Fibroblast of the conjunctiva (primary cell): Measurements from ENCODE around the gene KDM3B.
A peak's percentile ranks its signal among the peaks of the same experiment; 100 is the strongest.

Source experiments
- DNase-seq: peaks from one replicate; pipeline ENCODE4 v3.0.0-alpha.2; 2010; ENCODE audit warnings: low read depth

KDM3B gene

GRCh38 chr5:138408023-138408422, 55.5 kb downstream of the KDM3B start:
- DNase-seq: peak; percentile 1

GRCh38 chr5:138410996-138411640, 58.6 kb downstream of the KDM3B start:
- peak; percentile 4 for DNase-seq

DNA sequence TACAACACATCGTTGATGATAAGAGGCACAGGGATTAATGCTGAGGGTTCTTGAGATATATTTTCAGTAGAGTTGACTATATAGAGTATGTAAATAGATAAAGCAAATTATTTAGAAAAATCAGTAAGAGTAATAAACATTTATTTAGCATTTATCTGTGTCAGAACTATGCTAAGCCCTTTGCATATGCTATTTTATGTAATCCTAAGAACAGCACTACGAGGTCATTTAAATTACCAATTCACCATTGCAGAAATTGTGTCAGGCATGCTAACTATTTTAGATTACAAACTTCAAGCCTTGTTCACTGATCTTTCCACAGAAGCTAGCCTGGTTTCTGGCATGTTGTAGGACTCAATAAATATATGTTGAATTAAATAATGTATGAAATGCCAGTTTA, 66.0 kb downstream of the KDM3B start:
- DNase-seq: no peak

- no peak for DNase-seq
These were observed 72.6 kb downstream of the KDM3B start for GRCh38 chr5:138425079-138425478.

DNA sequence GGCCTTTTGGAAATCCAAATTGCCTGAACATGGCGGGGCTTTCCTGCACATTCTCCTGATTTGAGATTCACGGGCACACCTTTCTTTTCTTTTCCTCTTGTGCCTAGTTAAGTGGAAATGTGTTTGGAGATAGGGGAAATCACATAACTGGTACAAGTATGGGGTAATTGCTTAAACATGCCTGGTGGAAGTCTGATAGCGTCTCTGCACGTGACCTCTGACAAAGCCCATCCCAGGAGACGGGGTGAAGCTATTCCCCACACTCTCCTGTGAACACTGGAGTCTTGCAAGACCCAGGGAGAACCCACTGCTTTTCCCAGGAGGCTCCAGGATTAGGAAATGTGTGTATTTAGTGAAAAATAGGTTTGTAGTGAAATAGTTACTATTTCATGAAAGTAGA, 83.5 kb downstream of the KDM3B start:
- no peak for DNase-seq

DNA sequence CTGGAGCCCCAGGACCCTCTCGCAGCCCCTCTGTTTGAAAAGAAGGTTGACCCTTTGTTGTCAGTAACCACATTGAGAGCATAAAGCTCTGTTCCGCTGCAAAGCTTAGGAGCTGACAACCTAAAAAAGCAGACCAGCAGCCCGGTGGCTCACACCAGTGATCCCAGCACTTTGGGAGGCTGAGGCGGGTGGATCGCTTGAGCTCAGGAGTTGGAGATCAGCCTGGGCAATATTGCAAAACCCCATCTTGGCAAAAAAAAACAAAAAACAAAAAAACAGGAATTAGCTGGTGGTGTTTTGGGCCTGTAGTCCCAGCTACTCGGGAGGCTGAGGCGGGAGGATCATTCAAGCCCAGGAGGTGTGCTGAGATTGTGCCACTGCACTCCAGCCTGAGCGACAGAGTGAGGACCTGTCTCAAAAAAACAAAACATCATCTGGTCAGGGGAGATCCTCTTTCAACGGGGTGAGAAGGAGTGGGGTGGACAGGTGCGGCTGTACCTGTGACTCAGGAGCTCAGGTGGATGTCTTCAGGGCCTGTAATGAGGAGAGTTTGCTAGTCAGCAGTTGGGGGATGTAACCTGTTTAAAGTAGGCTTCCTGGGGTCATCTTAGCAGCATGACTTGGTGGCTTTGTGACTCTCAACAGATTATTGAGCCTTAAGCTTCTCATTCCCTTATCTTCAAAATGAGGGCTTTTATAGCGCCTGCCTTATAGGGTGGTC, 85.7 kb downstream of the KDM3B start:
- DNase-seq: no peak

DNA sequence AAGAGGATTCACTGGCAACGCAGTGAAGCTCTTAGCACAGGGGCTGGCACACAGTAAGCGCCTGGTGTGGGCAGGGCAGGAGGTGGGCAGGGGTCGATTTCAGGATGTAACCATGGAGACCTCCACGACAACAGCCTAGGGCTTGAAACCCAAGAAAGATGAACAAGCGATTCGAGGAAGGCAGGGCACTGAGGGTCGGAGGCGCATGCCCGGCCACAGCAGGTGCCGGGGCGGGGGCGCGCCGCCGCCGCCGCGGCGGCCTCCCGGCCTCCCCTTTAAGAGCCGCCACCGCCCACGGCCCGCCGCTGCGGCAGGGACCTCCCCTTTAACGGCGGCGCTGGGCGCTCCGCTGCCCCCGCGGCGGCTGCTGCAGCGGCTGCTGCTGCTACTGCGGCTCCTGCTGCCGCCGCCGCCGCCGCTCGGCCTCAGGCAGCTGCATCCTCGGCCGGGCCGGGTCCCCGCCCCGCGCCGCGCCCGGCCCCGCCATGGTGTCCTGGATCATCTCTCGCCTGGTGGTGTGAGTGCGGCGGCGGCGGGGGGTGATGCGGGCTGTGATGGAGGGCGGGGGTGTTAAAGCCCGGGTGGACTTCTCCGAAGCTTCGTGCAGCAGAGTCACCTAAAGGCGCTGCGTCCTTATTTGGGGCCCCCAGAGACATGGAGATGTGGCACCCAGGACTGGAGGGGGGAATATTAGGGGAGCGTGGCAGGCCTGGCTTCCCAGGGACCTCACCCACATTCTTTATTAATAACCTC, 86.4 kb downstream of the KDM3B start, which contains the start of gene REEP2:
REEP2 (plus strand) TSS at position 334 of the 753 bp plus-strand sequence; CDS start at position 486, 152 bp downstream.
- peak; percentile 10 for DNase-seq

DNA sequence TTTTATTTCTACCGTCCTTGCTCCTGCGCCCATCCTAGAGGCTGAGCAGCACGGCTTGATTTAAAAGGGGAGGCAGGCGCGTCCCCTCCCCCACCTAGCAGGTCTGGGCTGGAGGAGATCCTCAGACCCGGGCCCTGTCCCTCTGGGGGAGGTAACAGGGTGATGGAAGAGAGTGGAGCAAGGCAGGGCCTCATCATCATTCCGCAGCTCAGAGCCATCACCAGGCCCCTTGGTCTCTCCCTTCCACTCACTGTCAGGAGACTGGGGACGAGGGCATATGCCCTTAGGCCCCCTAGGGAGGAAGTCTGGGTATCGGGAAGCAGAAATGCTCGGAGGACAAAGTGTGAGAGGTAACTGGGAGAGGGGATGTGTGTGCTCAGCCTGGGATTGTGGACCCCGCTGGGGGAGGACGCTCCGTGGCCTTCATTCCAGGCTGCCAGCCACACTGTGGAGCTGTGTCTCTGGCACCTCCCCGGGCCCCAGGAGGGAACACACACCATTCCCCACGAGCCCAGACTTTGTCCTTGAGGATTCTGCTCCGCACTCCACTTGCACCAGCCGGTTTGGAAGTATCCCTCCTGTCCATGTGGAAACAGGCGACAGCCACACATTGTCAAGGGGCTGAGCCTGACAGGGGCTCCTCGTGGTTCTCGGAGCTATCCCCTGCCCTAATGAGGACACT, 87.1 kb downstream of the KDM3B start:
- no peak for DNase-seq

GRCh38 chr5:138440159-138441073, 87.9 kb downstream of the KDM3B start:
- DNase-seq: no peak

GRCh38 chr5:138441221-138441620, 88.7 kb downstream of the KDM3B start:
- no peak for DNase-seq

DNA sequence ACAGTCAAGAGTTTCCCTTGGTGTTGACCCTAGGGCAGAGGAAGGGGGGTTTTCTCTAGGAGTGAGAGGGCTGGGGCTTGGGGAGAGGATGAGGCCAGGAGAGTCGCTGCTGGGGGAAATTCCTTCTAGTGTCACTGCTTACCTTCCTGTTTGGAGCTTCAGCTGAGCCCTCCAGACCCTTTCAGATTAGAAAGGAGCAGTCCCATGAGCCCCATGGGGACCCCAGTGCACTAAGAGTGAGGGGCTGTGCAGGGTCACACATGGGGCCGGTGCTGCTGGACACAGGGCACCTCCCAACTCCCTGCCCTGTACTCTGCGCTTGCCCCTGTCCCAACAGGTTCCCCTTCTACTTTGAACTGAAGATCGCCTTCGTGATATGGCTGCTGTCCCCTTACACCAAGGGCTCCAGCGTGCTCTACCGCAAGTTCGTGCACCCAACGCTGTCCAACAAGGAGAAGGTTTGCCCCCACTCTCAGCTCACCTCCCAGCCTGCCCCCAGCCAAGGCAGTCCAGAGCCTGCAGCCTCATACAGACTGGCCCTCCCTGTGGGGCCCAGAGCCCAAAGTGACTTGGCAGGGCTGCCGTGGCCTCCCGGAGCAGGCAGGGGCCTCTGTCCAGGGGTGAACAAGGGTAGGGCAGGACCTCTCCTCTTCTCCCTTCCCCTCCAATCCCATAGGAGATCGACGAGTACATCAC, 91.7 kb downstream of the KDM3B start:
- no peak for DNase-seq

DNA sequence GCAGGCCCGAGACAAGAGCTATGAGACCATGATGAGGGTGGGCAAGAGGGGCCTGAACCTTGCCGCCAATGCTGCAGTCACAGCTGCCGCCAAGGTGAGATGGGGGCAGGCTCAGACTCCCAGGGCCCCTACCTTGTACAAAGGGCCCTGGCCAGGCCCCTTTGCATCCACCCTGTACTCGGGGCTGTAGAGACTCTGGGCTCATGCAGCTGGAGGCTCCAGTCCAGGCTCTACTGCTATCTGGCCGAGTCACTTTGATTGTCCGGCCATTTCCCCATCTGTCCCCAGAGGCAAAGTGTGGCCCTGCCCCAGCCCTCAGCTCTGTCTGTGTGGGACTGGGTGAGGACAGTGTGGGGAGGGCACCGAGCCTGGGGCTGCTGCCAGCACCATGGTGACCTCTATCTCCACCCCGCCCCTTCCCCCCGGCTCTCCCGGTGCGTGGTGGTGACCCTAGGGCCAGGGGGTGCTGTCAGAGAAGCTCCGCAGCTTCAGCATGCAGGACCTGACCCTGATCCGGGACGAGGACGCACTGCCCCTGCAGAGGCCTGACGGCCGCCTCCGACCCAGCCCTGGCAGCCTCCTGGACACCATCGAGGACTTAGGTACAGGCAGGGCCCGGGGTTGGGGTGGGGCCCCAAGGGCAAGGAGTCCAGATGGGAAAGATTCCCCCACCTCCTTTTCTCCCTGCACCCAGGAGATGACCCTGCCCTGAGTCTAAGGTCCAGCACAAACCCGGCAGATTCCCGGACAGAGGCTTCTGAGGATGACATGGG, 92.5 kb downstream of the KDM3B start:
- no peak for DNase-seq

- DNase-seq: no peak
These were observed 93.2 kb downstream of the KDM3B start for GRCh38 chr5:138445547-138446271.

GRCh38 chr5:138448070-138448469, 95.6 kb downstream of the KDM3B start:
- no peak for DNase-seq

- peak; percentile 59 for DNase-seq
These were observed 96.3 kb downstream of the KDM3B start for GRCh38 chr5:138448481-138449398.

DNA sequence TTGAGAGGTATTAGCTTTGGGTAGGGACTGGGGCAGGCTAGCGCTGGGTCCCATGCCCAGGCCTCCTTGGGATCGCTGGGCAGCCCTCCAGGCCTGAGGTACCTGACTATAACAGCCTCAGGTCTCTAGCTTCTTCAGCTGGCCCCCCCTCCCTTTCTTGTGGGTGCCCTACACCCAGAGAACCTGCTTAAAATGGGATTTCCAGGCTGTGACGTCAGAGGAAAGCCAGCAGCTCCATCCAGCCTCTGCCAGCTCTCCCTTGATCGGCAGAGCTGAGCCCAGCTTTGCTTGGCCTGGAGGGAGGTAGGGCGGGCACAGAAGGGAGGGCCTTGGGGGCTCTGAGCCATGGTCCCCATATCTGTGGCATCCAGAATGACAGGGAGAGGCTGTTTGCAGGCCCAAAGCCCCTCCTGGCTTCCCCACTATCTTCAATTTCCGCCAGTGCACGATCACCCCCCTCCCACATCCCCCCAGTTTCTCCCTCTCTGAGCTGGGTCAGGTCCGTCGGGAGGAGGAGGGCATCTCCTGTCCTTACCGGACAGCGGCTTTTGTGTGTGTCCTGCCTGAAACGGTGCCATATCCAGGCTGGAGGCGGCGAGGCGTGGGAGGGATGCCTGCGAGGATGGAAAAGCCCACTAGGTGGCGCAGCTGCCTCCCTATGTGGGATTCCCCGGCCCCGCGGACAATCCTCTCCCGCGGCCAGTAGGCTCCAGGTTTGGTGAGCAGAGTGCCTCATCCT, 97.2 kb downstream of the KDM3B start:
- peak; percentile 56 for DNase-seq

DNA sequence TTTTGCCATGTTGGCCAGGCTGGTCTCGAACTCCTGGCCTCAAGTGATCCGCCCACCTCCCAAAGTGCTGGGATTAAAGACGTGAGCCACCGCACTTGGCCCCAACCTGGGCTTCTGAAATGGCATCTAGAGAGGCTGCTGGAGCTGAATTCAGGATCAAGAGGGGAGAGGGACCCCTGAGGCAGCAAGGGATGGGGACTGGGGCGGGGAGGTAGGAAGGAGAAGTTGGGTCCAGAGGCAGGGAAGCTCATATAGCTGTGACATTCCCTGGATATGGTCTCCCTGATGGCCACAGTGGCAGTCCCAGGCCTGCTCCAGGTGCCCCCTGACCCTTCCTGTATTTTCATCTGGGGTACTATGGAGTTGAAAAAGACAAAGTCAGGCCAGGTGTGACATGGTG, 98.5 kb downstream of the KDM3B start:
- DNase-seq: no peak
